Stimulated activated naive CD4-positive, alpha-beta T cell treated with Interleukin-2 at 50 U/mL for 16 hours (primary cell): ENCODE results near the gene SMIM43.
A peak's percentile ranks its signal among the peaks of the same experiment; 100 is the strongest.

Experiments
- DNase-seq: peaks from one replicate; lab custom pipeline; 2025; lab: John Stamatoyannopoulos, UW

SMIM43 gene

GRCh38 chr4:121764702-121765367, at the start of gene SMIM43:
TSS of gene SMIM43 (minus strand) at chr4:121765164. CDS start at chr4:121765105, 59 bp downstream.
- no peak for DNase-seq

DNA sequence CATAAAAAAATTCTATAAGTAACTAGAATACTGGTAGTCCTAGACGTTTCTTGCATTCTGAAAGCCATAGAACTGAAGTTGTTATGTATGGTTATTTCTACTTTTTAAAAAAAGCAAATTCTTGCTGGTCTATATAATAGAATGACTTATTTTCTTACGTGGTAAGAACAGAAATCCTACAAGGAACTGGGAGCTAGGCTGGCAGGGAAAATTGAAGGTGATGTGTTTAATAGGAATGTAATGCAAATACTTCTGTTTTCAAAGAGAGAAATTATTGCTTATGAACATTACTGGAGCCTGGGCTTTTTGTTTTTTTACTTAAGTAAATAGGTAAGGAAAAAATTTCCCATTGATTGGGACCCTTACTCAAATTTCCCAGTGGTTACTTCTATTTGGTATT, 49.8 kb upstream of the SMIM43 start:
- no peak for DNase-seq

GRCh38 chr4:121811122-121811521, 46.2 kb upstream of the SMIM43 start:
- no peak for DNase-seq

DNA sequence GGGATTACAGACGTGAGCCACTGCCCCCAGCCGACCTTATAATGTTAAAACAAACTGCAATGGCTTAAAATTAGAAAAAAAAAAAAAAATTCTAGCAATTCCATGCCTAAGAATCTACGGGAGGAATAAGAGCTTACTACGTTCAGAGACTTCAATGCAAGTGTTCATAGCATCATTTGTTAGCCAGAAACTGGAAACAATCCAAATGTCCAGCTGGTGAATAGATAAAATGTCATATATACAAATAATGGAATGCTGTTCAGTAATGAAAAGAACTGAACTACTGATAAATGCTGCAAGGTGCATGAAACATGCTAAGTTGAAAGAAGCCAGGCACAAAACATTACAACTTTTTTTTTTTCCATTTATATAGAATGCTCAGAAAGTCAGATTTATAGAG, 41.4 kb upstream of the SMIM43 start:
- DNase-seq: no peak

DNA sequence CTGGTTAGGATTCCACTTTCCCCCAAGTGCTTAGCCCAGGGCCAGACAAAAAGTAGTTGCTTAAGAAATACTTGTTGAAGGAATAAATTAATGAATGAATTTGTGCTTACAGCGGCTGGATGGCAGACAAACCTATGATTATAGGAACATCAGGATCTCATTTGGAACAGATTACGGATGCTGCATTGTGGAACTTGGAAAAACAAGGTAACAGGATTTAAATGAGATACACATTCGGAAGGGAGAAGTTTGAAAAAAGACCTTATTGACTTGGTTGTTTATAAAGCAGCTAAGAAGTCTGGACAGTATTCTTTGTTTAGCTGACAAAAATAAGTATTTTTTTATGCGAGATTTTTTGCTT, 36.7 kb upstream of the SMIM43 start:
- no peak for DNase-seq

DNA sequence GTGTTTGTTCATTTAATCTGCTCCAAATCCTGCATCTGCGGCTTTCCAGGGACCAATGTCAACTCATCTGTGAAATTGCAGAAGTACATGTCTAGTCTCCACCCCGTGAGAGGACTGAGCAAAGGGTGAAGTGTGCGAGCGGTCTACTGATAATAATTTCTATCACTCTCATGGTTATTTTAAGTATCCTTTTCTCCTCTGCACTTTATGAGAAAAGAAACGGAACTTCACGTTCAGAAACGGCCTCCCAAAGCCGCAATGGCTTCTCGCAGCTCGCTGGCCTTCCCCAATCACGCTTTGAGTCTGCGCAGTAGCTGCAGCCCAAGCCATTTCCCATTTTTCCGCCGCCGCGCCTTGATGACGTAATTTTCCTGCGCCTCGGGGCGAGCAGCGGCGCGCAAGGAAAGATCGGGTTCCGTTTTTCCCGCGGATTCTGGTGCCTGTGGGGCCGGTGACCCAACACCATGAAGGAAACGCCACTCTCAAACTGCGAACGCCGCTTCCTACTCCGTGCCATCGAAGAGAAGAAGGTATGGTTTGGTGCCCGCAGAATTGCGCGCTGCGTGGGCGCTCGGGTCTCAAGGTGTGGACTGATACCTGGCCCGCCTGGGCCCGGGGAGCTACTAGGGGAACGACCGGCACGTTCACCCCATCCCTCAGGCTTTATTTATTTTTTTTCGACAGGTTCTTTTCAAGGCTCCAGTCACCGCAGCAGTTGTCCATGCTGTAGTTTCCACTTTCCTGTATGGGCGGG, 36.2 kb upstream of the SMIM43 start, which contains the start of gene EXOSC9:
Gene EXOSC9 (plus strand): TSS at position 363 of the 754 bp plus-strand sequence. CDS start 102 bp downstream, at position 465.
- peak; percentile 92 for DNase-seq

DNA sequence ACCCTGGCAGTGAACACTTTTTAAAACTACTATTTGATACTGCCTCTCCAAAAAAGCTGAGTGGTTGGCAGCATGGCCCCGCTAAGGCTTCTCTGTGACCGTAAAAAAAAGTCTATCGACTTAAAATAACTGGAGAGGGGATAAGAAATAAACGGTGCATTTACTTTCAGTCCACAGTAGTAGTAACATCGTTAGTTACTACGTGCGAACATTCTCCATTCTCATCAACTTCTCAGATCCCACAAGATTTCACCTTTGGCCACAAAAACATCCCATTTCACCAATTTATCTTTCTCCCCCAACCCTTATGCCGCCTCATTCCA, 35.6 kb upstream of the SMIM43 start:
- DNase-seq: no peak

DNA sequence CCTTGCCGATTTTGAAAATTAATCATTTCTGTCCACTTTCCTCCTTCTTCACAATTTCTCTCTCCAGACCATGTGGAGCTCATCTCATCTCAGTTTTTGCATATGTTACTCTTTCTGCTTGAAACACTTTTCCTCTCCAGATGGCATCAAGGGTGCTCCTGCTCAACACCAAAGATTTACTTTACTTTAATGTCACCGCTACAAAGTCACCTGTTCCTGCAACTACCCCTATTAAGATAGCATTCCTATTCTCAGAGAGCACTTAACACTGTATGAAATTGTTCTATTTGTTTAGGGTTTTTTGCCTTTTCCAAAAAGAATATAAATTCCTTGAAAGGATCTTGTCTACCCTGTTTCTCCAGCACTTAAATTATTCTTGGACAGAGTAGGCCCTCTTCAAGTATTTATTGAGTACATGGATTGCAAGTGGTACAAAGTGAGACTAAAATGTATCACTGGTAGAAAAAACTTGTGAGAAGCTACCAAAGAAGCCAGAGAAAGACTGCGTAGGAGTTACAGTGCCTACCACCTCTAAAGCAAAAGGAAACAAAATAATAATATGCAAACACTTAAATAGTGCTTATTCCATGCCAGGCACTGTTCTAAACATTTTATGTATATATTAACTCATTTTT, 35.0 kb upstream of the SMIM43 start:
- no peak for DNase-seq

DNA sequence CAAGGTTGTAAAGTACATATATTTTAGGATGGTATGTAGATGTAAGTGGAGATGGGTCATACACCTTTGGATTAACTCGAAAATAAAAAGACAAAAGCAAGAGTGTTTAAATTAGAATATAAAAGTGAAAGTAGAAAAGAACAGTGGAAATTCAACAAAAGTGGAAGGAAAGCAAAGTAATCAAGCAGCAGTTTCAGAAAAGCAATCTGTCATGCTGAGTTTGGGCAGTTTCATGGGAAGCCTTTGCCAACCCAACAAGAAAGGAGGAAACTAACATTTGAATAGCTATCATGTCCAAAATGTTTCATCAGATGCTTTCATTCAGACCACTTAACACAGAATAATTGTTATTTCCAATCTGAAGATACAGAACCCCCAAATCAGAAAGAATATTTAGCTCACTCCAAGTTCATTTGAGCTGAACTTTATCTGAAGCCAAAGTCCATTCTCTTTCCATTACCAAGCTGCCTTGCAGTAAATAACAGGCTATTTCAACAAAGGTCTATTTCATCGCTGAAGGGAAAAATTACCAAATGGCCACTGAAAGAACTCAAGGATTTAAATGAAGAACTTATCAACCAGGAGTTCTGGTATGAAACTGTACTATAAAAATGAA, 34.4 kb upstream of the SMIM43 start:
- DNase-seq: no peak

- DNase-seq: no peak
Measured at GRCh38 chr4:121796283-121796682, 31.3 kb upstream of the SMIM43 start.

- DNase-seq: no peak
Measured at GRCh38 chr4:121794505-121795188, 29.7 kb upstream of the SMIM43 start.

DNA sequence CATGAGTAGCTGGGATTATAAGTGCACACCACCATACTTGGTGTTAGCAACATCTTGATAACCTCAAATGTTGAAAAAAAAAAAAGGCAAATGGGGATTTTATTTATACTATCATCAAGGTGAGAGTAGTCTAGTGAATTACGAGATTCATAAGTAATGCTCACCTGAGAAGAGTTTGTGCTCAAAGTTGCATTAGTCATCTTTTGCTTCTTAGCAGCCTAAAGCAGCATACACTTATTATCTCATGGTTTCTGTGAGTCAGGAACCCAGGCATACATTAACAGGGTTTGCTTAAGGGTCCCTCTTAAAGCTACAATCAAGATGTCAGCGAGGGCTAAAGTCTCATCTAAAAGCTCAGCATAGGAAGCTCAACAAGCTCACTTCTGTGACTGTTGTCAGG, 28.0 kb upstream of the SMIM43 start:
- no peak for DNase-seq

DNA sequence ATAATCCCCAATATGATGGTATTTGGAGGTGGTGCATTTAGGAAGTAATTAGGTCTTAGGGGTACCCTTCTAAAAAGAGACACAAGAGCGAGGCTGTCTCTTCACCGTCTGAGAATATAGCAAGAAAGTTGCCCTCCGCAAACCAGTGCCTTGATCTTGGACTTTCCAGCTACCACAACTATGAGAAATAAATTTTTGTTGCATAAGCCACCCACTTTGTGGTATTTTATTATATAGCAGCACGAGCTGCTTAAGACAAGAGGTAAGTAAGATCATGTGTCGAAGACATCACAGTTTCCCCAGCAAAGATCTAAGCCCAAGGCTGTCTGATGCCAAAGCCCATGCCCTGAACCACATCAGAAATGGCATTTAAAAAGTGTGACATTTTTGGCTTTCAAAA, 26.5 kb upstream of the SMIM43 start:
- no peak for DNase-seq

DNA sequence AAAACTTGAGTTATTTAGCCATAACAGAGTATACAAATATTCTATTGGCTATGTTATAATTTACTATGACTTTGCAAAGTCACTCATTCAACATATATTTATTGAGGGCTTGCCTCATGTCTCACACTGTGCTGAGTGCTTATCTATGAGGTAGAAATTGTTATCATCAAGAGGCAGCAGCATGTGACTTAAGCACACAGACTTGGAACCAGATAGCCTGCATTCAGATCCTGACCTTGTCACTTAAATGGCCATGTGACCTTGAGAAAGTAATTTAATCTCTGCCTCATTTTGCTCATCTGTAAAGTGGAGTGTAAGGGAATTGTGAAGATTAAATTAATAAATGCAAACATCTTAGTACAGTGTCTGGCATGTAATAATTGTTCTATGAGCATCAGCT, 26.0 kb upstream of the SMIM43 start:
- no peak for DNase-seq

- DNase-seq: no peak
Measured at GRCh38 chr4:121789960-121790829, 25.2 kb upstream of the SMIM43 start.

DNA sequence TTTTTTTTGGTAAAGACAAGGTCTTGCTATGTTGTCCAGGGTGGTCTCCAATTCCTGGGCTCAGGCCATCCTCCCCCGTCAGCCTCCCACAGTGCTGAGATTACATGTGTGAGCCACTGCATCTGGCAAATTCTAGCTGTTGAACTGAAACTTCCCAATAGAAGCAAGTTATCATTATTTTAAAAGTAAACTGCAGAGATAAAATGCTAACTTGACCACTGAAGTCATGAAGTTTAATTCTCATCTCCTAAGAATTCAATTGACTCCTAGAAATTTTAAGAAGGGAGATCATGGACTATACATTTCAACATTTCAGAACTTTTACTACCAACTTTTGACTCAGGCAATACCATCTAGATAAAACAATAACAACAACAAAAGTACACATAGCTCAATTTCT, 24.5 kb upstream of the SMIM43 start:
- DNase-seq: no peak

DNA sequence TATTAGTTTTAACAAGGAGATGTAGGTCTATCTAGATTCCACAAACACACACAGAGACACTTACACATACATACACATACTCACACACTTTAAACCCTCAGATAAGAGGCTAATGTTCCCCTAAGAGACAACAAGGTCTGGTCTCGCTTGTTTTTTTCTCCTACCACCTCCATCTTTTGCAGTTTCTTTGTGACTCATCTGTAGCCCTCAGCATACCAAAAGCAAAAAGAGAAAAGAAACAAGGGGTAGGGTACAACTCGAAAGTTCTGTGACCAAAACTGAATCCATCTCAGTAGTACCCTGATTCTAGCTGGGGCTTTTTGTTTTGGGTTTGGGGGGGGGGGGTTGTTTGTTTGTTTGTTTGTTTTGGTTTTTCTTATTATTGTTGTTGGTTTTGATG, 23.9 kb upstream of the SMIM43 start:
- no peak for DNase-seq

DNA sequence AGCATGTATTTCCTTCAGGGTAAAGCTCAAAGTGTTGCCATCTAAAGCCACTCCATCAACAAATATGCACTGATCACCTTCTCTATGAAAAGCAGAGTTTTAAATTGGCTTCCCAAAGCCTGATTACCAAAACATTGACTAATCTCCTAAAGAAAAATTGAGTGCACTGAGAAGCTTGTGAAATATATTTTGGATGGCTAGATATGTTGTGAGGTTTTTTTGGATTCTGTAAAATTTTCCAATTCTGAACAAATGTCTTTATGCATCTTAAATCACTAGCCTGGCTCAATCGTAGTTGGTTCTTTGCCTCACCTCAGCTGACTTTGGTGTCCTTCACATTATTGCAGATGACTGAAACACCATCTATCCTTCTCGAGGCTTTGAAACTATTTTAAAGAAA, 21.3 kb upstream of the SMIM43 start:
- no peak for DNase-seq

GRCh38 chr4:121785479-121785878, 20.5 kb upstream of the SMIM43 start:
- no peak for DNase-seq

DNA sequence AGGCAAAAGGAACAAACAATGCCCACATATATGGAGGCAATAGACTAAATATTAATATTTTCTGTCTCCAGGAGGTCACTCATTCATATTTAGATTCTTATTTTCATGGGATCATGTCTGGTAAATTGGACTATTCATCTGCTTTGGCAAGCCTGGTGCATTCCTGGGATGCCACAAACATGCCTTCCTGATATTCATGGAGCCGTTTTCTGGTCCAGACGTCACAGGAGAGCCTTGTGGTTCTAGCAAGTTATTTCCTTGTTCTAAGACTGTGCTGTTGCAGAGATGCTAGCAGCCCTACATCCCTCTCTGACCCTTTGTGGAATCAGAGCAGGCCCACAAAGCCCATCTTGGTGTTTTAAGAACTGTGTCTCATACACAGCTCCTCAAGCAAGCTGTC, 20.0 kb upstream of the SMIM43 start:
- DNase-seq: no peak

GRCh38 chr4:121784401-121784800, 19.4 kb upstream of the SMIM43 start:
- no peak for DNase-seq
